ENCODE data around the gene ACSF3. TPM values are rescaled to one million over a fixed set of nuclear protein-coding genes. Genes with fewer than 3 reads are reported as not detected.

ACSF3 gene
- total RNA-seq, 1 experiment from 2014 or later: 33.5 TPM

DNA sequence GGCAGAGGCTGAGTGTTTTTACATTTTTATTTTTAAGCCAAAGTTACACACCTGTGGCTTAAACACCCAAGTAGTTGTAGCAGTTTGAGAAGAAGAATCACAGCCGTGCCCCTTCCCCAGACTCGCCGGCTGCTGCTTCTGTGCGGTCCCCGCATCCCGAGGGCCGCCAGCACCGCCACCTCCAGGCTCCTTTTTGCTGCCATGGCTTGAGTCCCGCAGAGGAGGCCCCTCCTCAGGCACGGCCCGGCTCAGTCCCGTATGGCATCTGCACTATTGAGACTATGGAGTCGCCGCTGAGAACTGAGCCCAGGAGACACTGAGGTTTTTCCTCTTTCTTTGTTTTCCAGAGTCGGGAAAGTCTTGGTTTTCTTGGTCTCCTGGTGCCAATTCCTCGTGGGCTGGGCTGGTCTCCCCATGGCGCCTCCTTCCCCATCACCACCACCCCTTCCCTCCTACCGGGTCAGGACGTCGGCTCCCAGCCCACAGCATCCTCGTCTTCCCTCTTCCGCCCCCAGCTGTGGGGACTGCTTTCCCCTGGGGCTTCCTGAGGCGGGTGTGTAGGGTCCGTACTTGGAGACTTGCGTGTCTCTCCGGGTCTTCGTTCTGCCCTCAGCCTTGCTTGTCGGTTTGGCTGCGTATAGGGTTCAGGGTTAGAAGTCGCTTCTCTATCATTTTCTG lies 45.3 kb downstream of the ACSF3 start:
- TF ChIP-seq, protein P1, sequence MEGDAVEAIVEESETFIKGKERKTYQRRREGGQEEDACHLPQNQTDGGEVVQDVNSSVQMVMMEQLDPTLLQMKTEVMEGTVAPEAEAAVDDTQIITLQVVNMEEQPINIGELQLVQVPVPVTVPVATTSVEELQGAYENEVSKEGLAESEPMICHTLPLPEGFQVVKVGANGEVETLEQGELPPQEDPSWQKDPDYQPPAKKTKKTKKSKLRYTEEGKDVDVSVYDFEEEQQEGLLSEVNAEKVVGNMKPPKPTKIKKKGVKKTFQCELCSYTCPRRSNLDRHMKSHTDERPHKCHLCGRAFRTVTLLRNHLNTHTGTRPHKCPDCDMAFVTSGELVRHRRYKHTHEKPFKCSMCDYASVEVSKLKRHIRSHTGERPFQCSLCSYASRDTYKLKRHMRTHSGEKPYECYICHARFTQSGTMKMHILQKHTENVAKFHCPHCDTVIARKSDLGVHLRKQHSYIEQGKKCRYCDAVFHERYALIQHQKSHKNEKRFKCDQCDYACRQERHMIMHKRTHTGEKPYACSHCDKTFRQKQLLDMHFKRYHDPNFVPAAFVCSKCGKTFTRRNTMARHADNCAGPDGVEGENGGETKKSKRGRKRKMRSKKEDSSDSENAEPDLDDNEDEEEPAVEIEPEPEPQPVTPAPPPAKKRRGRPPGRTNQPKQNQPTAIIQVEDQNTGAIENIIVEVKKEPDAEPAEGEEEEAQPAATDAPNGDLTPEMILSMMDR (conservative IDR thresholded peaks at IDR 0.05; ENCODE audit: low read depth, low read length): no peak
- no peak for TF ChIP-seq EZH2 (IDR thresholded peaks at IDR 0.05; ENCODE audit: low read length, unreplicated experiment)
- no peak for TF ChIP-seq EZH2phosphoT487 (IDR thresholded peaks at IDR 0.05; ENCODE audit: borderline replicate concordance, low read length)
- Histone ChIP-seq H3K9me2 (replicated peaks; ENCODE audit: low read length) (no peaks in the 10 kb centered on the region), H3K27me3 (ENCODE audit: low read length) (no peaks in the 10 kb centered on the region), H3K36me3 (ENCODE audit: low read depth, low read length) (no peaks in the 10 kb centered on the region), H3K4me2 (ENCODE audit: low read length) (no peak overlapping the region), H3F3A (ENCODE audit: low read length, unreplicated experiment) (no peaks in the 10 kb centered on the region), H2AFZ (ENCODE audit: low read length) (no peak overlapping the region), H3K9ac (ENCODE audit: low read length) (no peak overlapping the region), H3K27ac (ENCODE audit: low read length) (no peak overlapping the region), H3K4me3 (ENCODE audit: low read length) (no peak overlapping the region), H3K4me1 (ENCODE audit: insufficient read depth, low read length) (no peaks in the 10 kb centered on the region), H3K79me2 (ENCODE audit: low read length) (no peaks in the 10 kb centered on the region), H4K20me1 (ENCODE audit: low read length) (no peaks in the 10 kb centered on the region), H3K9me3 (ENCODE audit: low read length) (no peaks in the 10 kb centered on the region)
- ATAC-seq (no peak), DNase-seq (no peak)
- ChIA-PET POLR2A (ENCODE audit: unreplicated experiment) (no interaction called here), CTCF (no interaction called here)
- intact Hi-C loops (cut with micrococcal nuclease): no loop called here
- no TSS peak for BruUV-seq (replicated peaks)

DNA sequence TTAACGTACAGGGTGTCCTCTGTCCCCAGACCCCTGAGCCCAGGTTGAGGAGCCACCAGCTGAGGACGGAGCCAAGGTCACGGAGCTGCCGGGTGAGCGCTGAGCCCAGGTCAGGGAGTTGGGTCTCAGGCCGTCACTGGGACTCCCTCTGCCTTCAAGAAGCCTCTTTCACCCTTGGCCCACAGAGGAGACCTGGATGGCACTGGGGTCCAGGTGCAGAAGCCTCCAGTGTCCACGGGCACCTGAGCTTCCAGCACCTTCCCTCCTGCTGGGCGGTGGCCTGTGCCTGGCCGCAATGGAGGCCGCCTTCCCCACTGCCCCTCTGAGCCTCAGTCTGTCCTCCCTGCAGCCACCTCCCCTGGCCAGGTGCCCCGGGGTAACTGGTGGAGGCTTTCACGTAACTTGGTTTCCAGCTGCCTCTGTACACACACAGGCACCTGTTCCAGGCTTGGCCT lies 46.3 kb downstream of the ACSF3 start:
- no peak for DNase-seq
- Histone ChIP-seq H3K4me2 (ENCODE audit: low read length) (no peak overlapping the region), H3K9me3 (ENCODE audit: low read length) (no peaks in the 10 kb centered on the region), H3K36me3 (ENCODE audit: low read depth, low read length) (no peaks in the 10 kb centered on the region), H3F3A (ENCODE audit: low read length, unreplicated experiment) (no peaks in the 10 kb centered on the region), H2AFZ (ENCODE audit: low read length) (no peak overlapping the region), H3K27me3 (ENCODE audit: low read length) (no peaks in the 10 kb centered on the region), H3K27ac (ENCODE audit: low read length) (no peak overlapping the region), H3K4me3 (ENCODE audit: low read length) (no peak overlapping the region), H3K9me2 (replicated peaks; ENCODE audit: low read length) (no peaks in the 10 kb centered on the region), H3K79me2 (ENCODE audit: low read length) (no peaks in the 10 kb centered on the region), H3K4me1 (ENCODE audit: insufficient read depth, low read length) (no peaks in the 10 kb centered on the region), H3K9ac (ENCODE audit: low read length) (no peak overlapping the region), H4K20me1 (ENCODE audit: low read length) (no peaks in the 10 kb centered on the region)
- TF ChIP-seq EZH2 (IDR thresholded peaks at IDR 0.05; ENCODE audit: low read length, unreplicated experiment): no peak
- no peak for TF ChIP-seq EZH2phosphoT487 (IDR thresholded peaks at IDR 0.05; ENCODE audit: borderline replicate concordance, low read length)
- TF ChIP-seq, protein P1 (conservative IDR thresholded peaks at IDR 0.05; ENCODE audit: low read depth, low read length): no peak
- no peak for ATAC-seq
- BruUV-seq (replicated peaks): no TSS peak
- POLR2A ChIA-PET (ENCODE audit: unreplicated experiment): no interaction called here
- intact Hi-C loops (cut with micrococcal nuclease): no loop called here
- CTCF ChIA-PET: no interaction called here

DNA sequence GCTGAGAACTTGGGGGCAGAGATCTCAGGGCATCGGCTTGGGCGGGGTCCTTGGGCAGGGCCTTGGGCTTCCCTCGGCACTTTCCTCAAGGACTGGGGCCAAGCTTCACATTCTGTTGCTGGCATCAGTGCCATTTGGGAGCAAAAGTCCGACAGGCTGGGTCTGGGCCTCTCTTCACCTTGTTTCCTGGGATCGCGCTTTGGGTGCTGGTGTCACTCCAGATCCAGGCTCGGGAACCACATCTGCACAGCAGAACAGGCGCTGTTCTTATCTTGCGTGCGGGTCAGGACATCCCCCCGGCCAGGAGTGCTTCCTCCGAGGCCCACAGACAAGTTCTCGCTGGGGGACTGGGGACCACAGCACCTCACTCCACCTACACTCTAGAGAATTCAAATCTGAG lies 46.7 kb downstream of the ACSF3 start:
- no peaks in the 10 kb centered on the region for H3K36me3 ChIP-seq (ENCODE audit: low read depth, low read length)
- intact Hi-C loops (cut with micrococcal nuclease): no loop called here
- H3K4me2 ChIP-seq (ENCODE audit: low read length): no peak overlapping the region
- no peaks in the 10 kb centered on the region for H3K4me1 ChIP-seq (ENCODE audit: insufficient read depth, low read length)
- H3F3A ChIP-seq (ENCODE audit: low read length, unreplicated experiment): no peaks in the 10 kb centered on the region
- ATAC-seq: no peak
- TF ChIP-seq EZH2phosphoT487 (IDR thresholded peaks at IDR 0.05; ENCODE audit: borderline replicate concordance, low read length): no peak
- TF ChIP-seq EZH2 (IDR thresholded peaks at IDR 0.05; ENCODE audit: low read length, unreplicated experiment): no peak
- TF ChIP-seq, protein P1 (conservative IDR thresholded peaks at IDR 0.05; ENCODE audit: low read depth, low read length): no peak
- BruUV-seq (replicated peaks): no TSS peak
- ChIA-PET CTCF (no interaction called here), POLR2A (ENCODE audit: unreplicated experiment) (no interaction called here)
- no peaks in the 10 kb centered on the region for H3K79me2 ChIP-seq (ENCODE audit: low read length)
- no peak overlapping the region for H2AFZ ChIP-seq (ENCODE audit: low read length)
- no peak for DNase-seq
- no peaks in the 10 kb centered on the region for H3K27me3 ChIP-seq (ENCODE audit: low read length)
- H4K20me1 ChIP-seq (ENCODE audit: low read length): no peaks in the 10 kb centered on the region
- no peaks in the 10 kb centered on the region for H3K9me2 ChIP-seq (replicated peaks; ENCODE audit: low read length)
- no peak overlapping the region for H3K4me3 ChIP-seq (ENCODE audit: low read length)
- H3K9ac ChIP-seq (ENCODE audit: low read length): no peak overlapping the region
- H3K9me3 ChIP-seq (ENCODE audit: low read length): no peaks in the 10 kb centered on the region
- H3K27ac ChIP-seq (ENCODE audit: low read length): no peak overlapping the region
